CD4-positive, CD25-positive, alpha-beta regulatory T cell (primary cell): ENCODE measurements around the gene CERS4. TPM values are rescaled to one million over a fixed set of nuclear protein-coding genes. Genes with fewer than 3 reads are reported as not detected.
"Not testable (repeated sequence)": the region's sequence is repeated elsewhere in the genome, so short reads cannot be mapped to it uniquely, and the experiment has no call there.

ENCODE experiments used
- ATAC-seq, 2 donors: fragments of 150-1000 bp; cut with Tn5 transposase; one replicate each; pipeline ENCODE4 v1.10.0; 2021; ENCODE audit warnings: low read depth in 2 of 2, moderate number of reproducible peaks in 2 of 2, moderate library complexity in 1 of 2
- DNase-seq, 3 donors: peaks; one replicate each; pipeline versions ENCODE4 v3.0.0 to v3.0.0-alpha.2; 2012 to 2022; ENCODE audit warnings: mixed read lengths in 1 of 3
- H3K27ac ChIP-seq: one replicate; pipeline ENCODE4 v1.7.0; 2013; ENCODE audit warnings: mild to moderate bottlenecking, low read length; ENCODE audit not compliant: insufficient read depth, poor library complexity, severe bottlenecking
- H3K27me3 ChIP-seq: one replicate; pipeline ENCODE4 v1.7.0; 2013; ENCODE audit warnings: low read length; ENCODE audit not compliant: control insufficient read depth, insufficient read depth
- H3K36me3 ChIP-seq: one replicate; pipeline ENCODE4 v1.7.0; 2013; ENCODE audit warnings: mild to moderate bottlenecking, low read length, moderate library complexity; ENCODE audit not compliant: control insufficient read depth, insufficient read depth
- H3K4me1 ChIP-seq: 2 replicates; pipeline ENCODE4 v1.7.0; 2013; ENCODE audit warnings: mild to moderate bottlenecking, low read length; ENCODE audit not compliant: insufficient read depth, control insufficient read depth, poor library complexity, severe bottlenecking
- H3K4me3 ChIP-seq: one replicate; pipeline ENCODE4 v1.7.0; 2013; ENCODE audit warnings: low read depth, mild to moderate bottlenecking, low read length, moderate library complexity
- H3K9me3 ChIP-seq, 2 experiments: 1 replicate in 1 of 2; 2 replicates in 1 of 2; pipeline ENCODE4 v1.7.0; 2013; ENCODE audit warnings: low read length in 2 of 2, mild to moderate bottlenecking in 1 of 2, moderate library complexity in 1 of 2; ENCODE audit not compliant: control insufficient read depth in 2 of 2
- H3K27ac Mint-ChIP-seq, 3 donors: one replicate each; pipeline ENCODE4 v1.8.0; 2020 to 2022; ENCODE audit warnings: mild to moderate bottlenecking in 3 of 3, mixed read lengths in 3 of 3, moderate library complexity in 2 of 3
- H3K27me3 Mint-ChIP-seq: one replicate; pipeline ENCODE4 v1.8.0; 2022; ENCODE audit warnings: mild to moderate bottlenecking, mixed read lengths
- H3K36me3 Mint-ChIP-seq: one replicate; pipeline ENCODE4 v1.8.0; 2020; ENCODE audit warnings: mixed read lengths
- H3K4me1 Mint-ChIP-seq, 4 donors: one replicate each; pipeline ENCODE4 v1.8.0; 2020 to 2022; ENCODE audit warnings: mixed read lengths in 4 of 4, mild to moderate bottlenecking in 1 of 4
- H3K4me3 Mint-ChIP-seq, 4 donors: one replicate each; pipeline ENCODE4 v1.8.0; 2020 to 2022; ENCODE audit warnings: mild to moderate bottlenecking in 4 of 4, mixed read lengths in 4 of 4, moderate library complexity in 3 of 4
- H3K9me3 Mint-ChIP-seq, 7 donors: one replicate each; pipeline ENCODE4 v1.8.0; 2020 to 2022; ENCODE audit warnings: mixed read lengths in 7 of 7, mild to moderate bottlenecking in 3 of 7, moderate library complexity in 2 of 7
- polyA plus RNA-seq, 4 donors: library from polyadenylated mRNA; unstranded; fragments of 300-500 nt; fragmentation: Illumina TruSeq; gene quantifications; one replicate each; pipeline ENCODE4 v1.2.3, GENCODE V29; 2021
- total RNA-seq: library from RNA; stranded (reverse); gene quantifications from one replicate; pipeline ENCODE4 v1.2.3, GENCODE V29; 2022

The CERS4 gene
- total and polyA plus RNA-seq, 5 donors from 2014 or later, result 10.1 to 20.2 (median 14.2) TPM

GRCh38 chr19:8223442-8223841, 14.3 kb downstream of the CERS4 start:
- H3K36me3 Mint-ChIP-seq, result peaks cover 10% of the 10 kb centered on the region
- DNase-seq, H3K27me3 ChIP-seq, H3K4me1 ChIP-seq, H3K36me3 ChIP-seq, ATAC-seq, H3K27ac ChIP-seq, H3K9me3 ChIP-seq, H3K27me3 Mint-ChIP-seq, H3K9me3 Mint-ChIP-seq, H3K4me3 Mint-ChIP-seq, H3K4me3 ChIP-seq: not testable (repeated sequence)
- H3K27ac Mint-ChIP-seq, result peak overlapping the region in 1 of 3 donors; percentile 26
- H3K4me1 Mint-ChIP-seq, result peaks cover 0 to 13% (median 0%) of the 10 kb centered on the region in 4 donors

DNA sequence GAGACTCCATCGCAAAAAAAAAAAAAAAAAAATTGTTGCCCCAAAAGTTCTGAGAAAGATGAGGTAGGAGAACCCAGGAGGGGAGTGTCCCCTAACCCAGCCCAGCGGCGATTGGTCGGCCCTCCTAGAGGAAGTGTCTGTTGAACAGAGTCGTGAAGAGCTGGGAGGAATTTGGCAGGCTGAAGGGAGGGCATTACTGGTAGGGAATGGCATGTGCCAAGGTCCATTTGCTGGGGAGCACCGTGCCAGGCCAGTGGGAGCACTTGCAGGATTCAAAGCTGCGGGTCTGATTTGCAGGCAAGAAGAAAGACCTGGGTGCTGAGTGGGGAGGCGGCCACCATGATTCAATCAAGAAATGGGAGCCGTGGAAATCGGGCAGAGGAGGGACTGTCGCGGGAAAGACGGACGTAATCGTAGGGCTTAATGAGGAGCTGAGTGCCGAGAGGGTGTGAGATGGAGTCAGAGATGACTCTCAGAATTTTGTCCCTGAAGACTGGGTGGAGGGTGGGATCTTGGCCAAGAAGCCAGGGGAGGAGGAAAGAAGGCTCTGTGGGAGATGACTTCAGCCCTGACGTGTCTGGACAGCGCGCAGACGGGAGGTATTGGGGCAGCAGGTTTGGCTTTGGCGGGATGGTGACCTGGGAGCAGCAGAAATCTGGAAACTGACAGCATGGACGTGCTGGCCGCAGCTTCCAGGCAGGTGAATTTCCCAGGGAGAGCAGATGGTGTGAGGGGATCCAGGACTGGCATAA, 15.4 kb downstream of the CERS4 start:
- no peaks in the 10 kb centered on the region for H3K9me3 ChIP-seq
- Mint-ChIP-seq H3K4me3 (no peak overlapping the region), H3K27ac (peak overlapping the region in 1 of 3 donors; percentile 62), H3K4me1 (peaks cover 0 to 13% (median 0%) of the 10 kb centered on the region in 4 donors), H3K9me3 (no peaks in the 10 kb centered on the region), H3K36me3 (peaks cover 10% of the 10 kb centered on the region), H3K27me3 (no peaks in the 10 kb centered on the region)
- H3K4me3 ChIP-seq, result no peak overlapping the region
- no peaks in the 10 kb centered on the region for H3K36me3 ChIP-seq
- ATAC-seq (no peak), DNase-seq (no peak)
- H3K27ac ChIP-seq, result no peak overlapping the region
- no peaks in the 10 kb centered on the region for H3K27me3 ChIP-seq
- no peaks in the 10 kb centered on the region for H3K4me1 ChIP-seq

DNA sequence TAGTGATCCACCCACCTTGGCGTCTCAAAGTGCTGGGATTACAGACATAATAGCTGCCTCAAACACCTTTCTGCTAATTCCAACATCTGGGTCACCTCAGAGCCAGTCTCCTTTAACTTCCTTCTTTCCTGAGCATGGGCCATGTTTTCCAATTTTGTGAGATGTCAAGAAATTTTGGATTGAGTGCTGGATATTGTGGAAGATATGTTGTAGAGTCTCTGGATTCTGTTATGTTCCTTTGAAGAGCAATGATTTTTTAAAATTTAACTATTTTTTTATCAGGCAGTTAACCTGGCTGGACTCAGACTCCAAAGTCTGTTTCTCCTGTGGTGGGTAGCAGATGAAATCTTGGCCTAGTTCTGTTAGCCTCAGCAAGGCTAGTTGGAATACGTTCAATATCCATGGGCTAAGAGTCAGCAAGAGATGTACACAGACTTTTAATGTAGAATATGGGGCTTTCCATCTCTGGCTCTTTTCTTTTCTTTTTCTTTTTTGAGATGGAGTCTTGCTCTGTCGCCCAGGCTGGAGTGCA, 22.0 kb downstream of the CERS4 start:
- ATAC-seq (no peak), DNase-seq (no peak)
- no peaks in the 10 kb centered on the region for H3K4me1 Mint-ChIP-seq
- H3K4me3 Mint-ChIP-seq, result no peak overlapping the region
- peaks cover 9% of the 10 kb centered on the region for H3K36me3 Mint-ChIP-seq
- Histone ChIP-seq H3K4me1 (no peaks in the 10 kb centered on the region), H3K27me3 (no peaks in the 10 kb centered on the region), H3K27ac (no peak overlapping the region), H3K4me3 (no peak overlapping the region), H3K9me3 (peaks cover 0 to 2% of the 10 kb centered on the region in 2 experiments), H3K36me3 (no peaks in the 10 kb centered on the region)
- no peaks in the 10 kb centered on the region for H3K27me3 Mint-ChIP-seq
- peaks cover 0 to 2% (median 0%) of the 10 kb centered on the region in 7 donors for H3K9me3 Mint-ChIP-seq
- peak overlapping the region in 1 of 3 donors; percentile 32 for H3K27ac Mint-ChIP-seq

- H3K27ac Mint-ChIP-seq, result no peak overlapping the region
- peaks cover 0 to 2% of the 10 kb centered on the region in 2 experiments for H3K9me3 ChIP-seq
- H3K27me3 Mint-ChIP-seq, result no peaks in the 10 kb centered on the region
- DNase-seq (no peak), ATAC-seq (no peak)
- no peak overlapping the region for H3K4me3 ChIP-seq
- H3K9me3 Mint-ChIP-seq, result peaks cover 0 to 3% (median 0%) of the 10 kb centered on the region in 7 donors
- no peak overlapping the region for H3K27ac ChIP-seq
- no peaks in the 10 kb centered on the region for H3K4me1 ChIP-seq
- no peaks in the 10 kb centered on the region for H3K4me1 Mint-ChIP-seq
- H3K36me3 ChIP-seq, result no peaks in the 10 kb centered on the region
- peaks cover 6% of the 10 kb centered on the region for H3K36me3 Mint-ChIP-seq
- no peaks in the 10 kb centered on the region for H3K27me3 ChIP-seq
- no peak overlapping the region for H3K4me3 Mint-ChIP-seq
Observed at GRCh38 chr19:8233370-8233769, 24.2 kb downstream of the CERS4 start.

DNA sequence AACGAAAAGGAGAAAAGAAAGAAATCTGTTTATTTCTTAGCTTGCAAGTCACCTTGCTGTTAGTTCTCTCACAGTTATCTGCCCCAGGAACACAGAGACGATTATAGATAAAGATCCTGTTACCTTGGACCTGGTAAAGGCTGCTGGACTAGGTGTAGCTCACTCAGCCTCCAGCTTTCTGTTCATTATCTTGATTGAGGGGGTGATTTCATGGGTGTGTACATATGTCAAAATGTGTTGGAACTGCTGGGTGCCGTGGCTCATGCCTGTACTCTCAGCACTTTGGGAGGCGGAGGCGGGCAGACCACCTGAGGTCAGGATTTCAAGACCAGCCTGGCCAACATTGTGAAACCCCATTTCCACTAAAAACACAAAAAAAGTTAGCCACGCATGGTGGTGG, 27.9 kb downstream of the CERS4 start:
- ATAC-seq (no peak), DNase-seq (no peak)
- peaks cover 0 to 14% (median 8%) of the 10 kb centered on the region in 4 donors for H3K4me1 Mint-ChIP-seq
- H3K27me3 ChIP-seq, result no peaks in the 10 kb centered on the region
- H3K36me3 Mint-ChIP-seq, result peaks cover 10% of the 10 kb centered on the region
- H3K9me3 Mint-ChIP-seq, result peaks cover 0 to 8% (median 1%) of the 10 kb centered on the region in 7 donors
- no peak overlapping the region for H3K27ac Mint-ChIP-seq
- no peak overlapping the region for H3K4me3 ChIP-seq
- H3K27ac ChIP-seq, result no peak overlapping the region
- no peaks in the 10 kb centered on the region for H3K9me3 ChIP-seq
- H3K4me3 Mint-ChIP-seq, result no peak overlapping the region
- peaks cover 9% of the 10 kb centered on the region for H3K4me1 ChIP-seq
- H3K36me3 ChIP-seq, result no peaks in the 10 kb centered on the region
- no peaks in the 10 kb centered on the region for H3K27me3 Mint-ChIP-seq

- peak overlapping the region in 2 of 3 donors; percentile 54 to 89 for H3K27ac Mint-ChIP-seq
- Histone ChIP-seq H3K27ac (no peak overlapping the region), H3K36me3 (peaks cover under 1% of the 10 kb centered on the region), H3K9me3 (peaks cover 5 to 9% of the 10 kb centered on the region in 2 experiments), H3K4me1 (peaks cover 9% of the 10 kb centered on the region), H3K4me3 (no peak overlapping the region), H3K27me3 (no peaks in the 10 kb centered on the region)
- H3K4me1 Mint-ChIP-seq, result peaks cover 0 to 14% (median 8%) of the 10 kb centered on the region in 4 donors
- DNase-seq (no peak), ATAC-seq (no peak)
- no peak overlapping the region for H3K4me3 Mint-ChIP-seq
- no peaks in the 10 kb centered on the region for H3K27me3 Mint-ChIP-seq
- peaks cover 0 to 8% (median 1%) of the 10 kb centered on the region in 7 donors for H3K9me3 Mint-ChIP-seq
- peaks cover 16% of the 10 kb centered on the region for H3K36me3 Mint-ChIP-seq
Observed at GRCh38 chr19:8238251-8238650, 29.1 kb downstream of the CERS4 start.

DNA sequence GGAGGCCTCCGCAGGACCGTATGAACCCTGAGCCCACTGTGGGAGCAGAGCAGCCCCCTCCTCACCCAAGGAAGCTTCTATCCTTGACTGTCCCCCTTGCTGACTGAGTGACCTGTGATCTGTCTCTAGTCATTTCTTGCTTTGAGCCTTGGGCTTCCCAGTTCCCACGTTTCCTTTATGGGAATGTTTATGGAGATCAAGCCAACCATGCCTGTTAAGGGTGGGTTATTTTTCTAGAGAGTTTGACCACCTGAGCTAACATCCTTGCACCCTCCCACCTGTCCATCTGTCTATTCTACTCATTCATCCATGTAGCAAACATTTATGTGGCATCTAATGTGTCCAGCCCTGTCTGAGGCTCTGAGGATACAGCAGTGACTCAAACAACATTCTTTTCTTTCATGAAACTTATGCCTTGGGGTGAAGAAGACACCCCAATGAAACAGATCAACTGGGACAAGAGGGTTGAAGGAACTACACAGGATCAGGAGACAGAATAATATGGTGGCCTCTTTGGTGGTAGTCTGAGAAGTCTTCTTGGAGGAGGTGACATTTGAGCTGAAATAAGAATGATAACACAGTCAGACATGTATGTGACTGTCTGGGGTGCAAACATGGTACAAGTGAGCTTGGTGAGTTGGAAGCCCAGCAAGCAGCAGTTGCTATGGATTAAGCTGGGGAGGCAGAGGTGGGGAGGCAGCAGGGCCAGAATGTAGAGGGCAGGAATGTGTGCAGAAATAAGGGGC, 30.5 kb downstream of the CERS4 start:
- peaks cover 20% of the 10 kb centered on the region for H3K36me3 Mint-ChIP-seq
- no peaks in the 10 kb centered on the region for H3K27me3 ChIP-seq
- peak overlapping the region; percentile 56 to 90 (median 57) for H3K27ac Mint-ChIP-seq
- H3K9me3 Mint-ChIP-seq, result peaks cover 0 to 8% (median 1%) of the 10 kb centered on the region in 7 donors
- ATAC-seq, result no peak
- no peak for DNase-seq
- no peak overlapping the region for H3K27ac ChIP-seq
- peaks cover 9% of the 10 kb centered on the region for H3K4me1 ChIP-seq
- no peak overlapping the region for H3K4me3 ChIP-seq
- peaks cover 3% of the 10 kb centered on the region for H3K36me3 ChIP-seq
- H3K9me3 ChIP-seq, result peaks cover 7 to 12% of the 10 kb centered on the region in 2 experiments
- no peaks in the 10 kb centered on the region for H3K27me3 Mint-ChIP-seq
- peaks cover 0 to 19% (median 9%) of the 10 kb centered on the region in 4 donors for H3K4me1 Mint-ChIP-seq
- H3K4me3 Mint-ChIP-seq, result peak overlapping the region in 2 of 4 donors; percentile 8 to 73
